ENCODE results near the gene MUSK. TPM values are rescaled to one million over a fixed set of nuclear protein-coding genes. Genes with fewer than 3 reads are reported as not detected.

MUSK gene
- total RNA-seq, 4 donors from 2014 or later: 4.4 to 28.1 (median 10.3) TPM

GRCh38 chr9:110669433-110669832 is 842 bp downstream of the MUSK start:
- Histone ChIP-seq H3K36me3 (no peaks in the 10 kb centered on the region), H3K27ac (peak overlapping the region in 3 of 4 donors; percentile 22 to 55 (median 53)), H3K9me3 (no peaks in the 10 kb centered on the region), H3K27me3 (no peaks in the 10 kb centered on the region), H3K4me1 (no peaks in the 10 kb centered on the region), H3K4me3 (peak overlapping the region in 3 of 4 donors; percentile 1 to 31 (median 25))
- DNase-seq: no peak
- TF ChIP-seq POLR2A (IDR thresholded peaks at IDR 0.05): no peak
- TF ChIP-seq, protein P1, sequence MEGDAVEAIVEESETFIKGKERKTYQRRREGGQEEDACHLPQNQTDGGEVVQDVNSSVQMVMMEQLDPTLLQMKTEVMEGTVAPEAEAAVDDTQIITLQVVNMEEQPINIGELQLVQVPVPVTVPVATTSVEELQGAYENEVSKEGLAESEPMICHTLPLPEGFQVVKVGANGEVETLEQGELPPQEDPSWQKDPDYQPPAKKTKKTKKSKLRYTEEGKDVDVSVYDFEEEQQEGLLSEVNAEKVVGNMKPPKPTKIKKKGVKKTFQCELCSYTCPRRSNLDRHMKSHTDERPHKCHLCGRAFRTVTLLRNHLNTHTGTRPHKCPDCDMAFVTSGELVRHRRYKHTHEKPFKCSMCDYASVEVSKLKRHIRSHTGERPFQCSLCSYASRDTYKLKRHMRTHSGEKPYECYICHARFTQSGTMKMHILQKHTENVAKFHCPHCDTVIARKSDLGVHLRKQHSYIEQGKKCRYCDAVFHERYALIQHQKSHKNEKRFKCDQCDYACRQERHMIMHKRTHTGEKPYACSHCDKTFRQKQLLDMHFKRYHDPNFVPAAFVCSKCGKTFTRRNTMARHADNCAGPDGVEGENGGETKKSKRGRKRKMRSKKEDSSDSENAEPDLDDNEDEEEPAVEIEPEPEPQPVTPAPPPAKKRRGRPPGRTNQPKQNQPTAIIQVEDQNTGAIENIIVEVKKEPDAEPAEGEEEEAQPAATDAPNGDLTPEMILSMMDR (IDR thresholded peaks at IDR 0.05): no peak

- no peaks in the 10 kb centered on the region for H3K4me1 ChIP-seq
- H3K27ac ChIP-seq: peak overlapping the region in 1 of 4 donors; percentile 12
- no peak overlapping the region for H3K4me3 ChIP-seq
- DNase-seq: no peak
- H3K36me3 ChIP-seq: no peaks in the 10 kb centered on the region
- H3K9me3 ChIP-seq: no peaks in the 10 kb centered on the region
- no peaks in the 10 kb centered on the region for H3K27me3 ChIP-seq
- no peak for TF ChIP-seq POLR2A (IDR thresholded peaks at IDR 0.05)
- TF ChIP-seq, protein P1 (IDR thresholded peaks at IDR 0.05): no peak
These were observed 3.3 kb downstream of the MUSK start for GRCh38 chr9:110671849-110672248.

GRCh38 chr9:110672873-110673510 is 4.4 kb downstream of the MUSK start:
- no peaks in the 10 kb centered on the region for H3K27me3 ChIP-seq
- no peak overlapping the region for H3K27ac ChIP-seq
- H3K9me3 ChIP-seq: no peaks in the 10 kb centered on the region
- TF ChIP-seq, protein P1 (IDR thresholded peaks at IDR 0.05): no peak
- no peak for TF ChIP-seq POLR2A (IDR thresholded peaks at IDR 0.05)
- no peak for DNase-seq
- no peaks in the 10 kb centered on the region for H3K4me1 ChIP-seq
- no peak overlapping the region for H3K4me3 ChIP-seq
- H3K36me3 ChIP-seq: no peaks in the 10 kb centered on the region

DNA sequence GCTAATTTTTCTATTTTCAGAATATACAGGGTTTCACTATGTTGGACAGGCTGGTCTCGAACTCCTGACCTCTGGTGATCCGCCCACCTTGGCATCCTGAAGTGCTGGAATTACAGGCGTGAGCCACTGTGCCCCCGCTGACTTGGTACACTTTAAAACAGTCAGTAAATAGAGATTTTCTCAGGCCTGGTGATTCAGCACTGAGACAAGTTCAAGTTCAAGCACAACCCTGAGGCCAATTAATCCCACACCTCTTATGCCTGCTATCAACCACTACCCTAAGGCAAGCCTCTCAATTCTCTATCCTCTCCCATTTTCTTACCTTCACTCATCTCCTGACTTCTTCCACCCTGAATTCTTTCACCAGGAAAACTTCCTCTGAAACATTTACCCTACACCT is 18.9 kb downstream of the MUSK start:
- TF ChIP-seq, protein P1 (IDR thresholded peaks at IDR 0.05): no peak
- no peak for TF ChIP-seq POLR2A (IDR thresholded peaks at IDR 0.05)
- H3K27ac ChIP-seq: no peak overlapping the region
- no peaks in the 10 kb centered on the region for H3K36me3 ChIP-seq
- H3K9me3 ChIP-seq: no peaks in the 10 kb centered on the region
- no peak for DNase-seq
- no peak overlapping the region for H3K4me3 ChIP-seq
- H3K27me3 ChIP-seq: no peaks in the 10 kb centered on the region
- no peaks in the 10 kb centered on the region for H3K4me1 ChIP-seq

DNA sequence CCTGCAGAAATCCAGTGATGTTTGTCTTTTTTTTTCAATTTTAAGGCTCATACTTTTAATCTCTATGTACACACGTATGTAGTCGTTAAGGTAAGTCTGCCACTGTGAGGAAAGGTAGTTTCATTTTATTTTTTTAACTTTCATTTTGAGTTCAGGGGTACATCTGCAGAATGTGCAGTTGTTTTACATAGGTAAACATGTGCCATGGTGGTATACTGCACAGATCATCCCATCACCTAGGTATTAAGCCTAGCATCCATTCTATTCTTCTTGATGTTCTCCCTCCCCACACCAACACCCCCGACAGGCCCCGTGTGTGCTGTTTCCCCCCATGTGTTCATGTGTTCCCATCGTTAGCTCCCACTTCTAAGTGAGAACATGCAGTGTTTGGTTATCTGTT is 19.7 kb downstream of the MUSK start:
- H3K36me3 ChIP-seq: no peaks in the 10 kb centered on the region
- H3K4me1 ChIP-seq: no peaks in the 10 kb centered on the region
- no peak overlapping the region for H3K4me3 ChIP-seq
- H3K27me3 ChIP-seq: no peaks in the 10 kb centered on the region
- H3K27ac ChIP-seq: no peak overlapping the region
- TF ChIP-seq, protein P1 (IDR thresholded peaks at IDR 0.05): no peak
- TF ChIP-seq POLR2A (IDR thresholded peaks at IDR 0.05): no peak
- no peaks in the 10 kb centered on the region for H3K9me3 ChIP-seq
- DNase-seq: no peak
